Measurements from ENCODE around the gene REEP5. TPM values are rescaled to one million over a fixed set of nuclear protein-coding genes. Genes with fewer than 3 reads are reported as not detected.
"Not testable (repeated sequence)": the region's sequence is repeated elsewhere in the genome, so short reads cannot be mapped to it uniquely, and the experiment has no call there.

The REEP5 gene
- polyA plus RNA-seq, 1 donor = 73.6 TPM

- DNase-seq = no peak
- peaks cover 3% of the 10 kb centered on the region for H3K9me3 ChIP-seq (ENCODE audit: control insufficient read depth, low read depth, low read length)
- H3K4me1 ChIP-seq (ENCODE audit: control insufficient read depth, insufficient read depth, low read length) = no peaks in the 10 kb centered on the region
- no peak overlapping the region for H3K27ac ChIP-seq (ENCODE audit: low read length)
- peaks cover 23% of the 10 kb centered on the region for H3K36me3 ChIP-seq (ENCODE audit: control insufficient read depth, insufficient read depth, low read length)
- no peaks in the 10 kb centered on the region for H3K27me3 ChIP-seq (ENCODE audit: control insufficient read depth, insufficient read depth, low read length)
- H3K4me3 ChIP-seq (ENCODE audit: low read length) = no peak overlapping the region
- no CpG with 5 or more reads among the region's 13 CpGs for WGBS (ENCODE audit: insufficient coverage, low lambda C conversion rate)
Observed at GRCh38 chr5:112892776-112893175, 29.3 kb downstream of the REEP5 start.

- H3K27me3 ChIP-seq (ENCODE audit: control insufficient read depth, insufficient read depth, low read length); DNase-seq; H3K9me3 ChIP-seq (ENCODE audit: control insufficient read depth, low read depth, low read length); H3K27ac ChIP-seq (ENCODE audit: low read length); H3K4me1 ChIP-seq (ENCODE audit: control insufficient read depth, insufficient read depth, low read length); H3K4me3 ChIP-seq (ENCODE audit: low read length): not testable (repeated sequence)
- H3K36me3 ChIP-seq (ENCODE audit: control insufficient read depth, insufficient read depth, low read length) = peaks cover 25% of the 10 kb centered on the region
- no CpG with 5 or more reads among the region's 8 CpGs for WGBS (ENCODE audit: insufficient coverage, low lambda C conversion rate)
Observed at GRCh38 chr5:112892066-112892465, 30.0 kb downstream of the REEP5 start.

- no peak for DNase-seq
- no peak overlapping the region for H3K4me3 ChIP-seq (ENCODE audit: low read length)
- no peaks in the 10 kb centered on the region for H3K4me1 ChIP-seq (ENCODE audit: control insufficient read depth, insufficient read depth, low read length)
- H3K27me3 ChIP-seq (ENCODE audit: control insufficient read depth, insufficient read depth, low read length) = no peaks in the 10 kb centered on the region
- H3K27ac ChIP-seq (ENCODE audit: low read length) = no peak overlapping the region
- no CpG with 5 or more reads among the region's 4 CpGs for WGBS (ENCODE audit: insufficient coverage, low lambda C conversion rate)
- H3K36me3 ChIP-seq (ENCODE audit: control insufficient read depth, insufficient read depth, low read length) = peaks cover 47% of the 10 kb centered on the region
- H3K9me3 ChIP-seq (ENCODE audit: control insufficient read depth, low read depth, low read length) = no peaks in the 10 kb centered on the region
Observed at GRCh38 chr5:112886975-112887374, 35.1 kb downstream of the REEP5 start.

- 100% methylated on average over 1 of the region's 3 CpGs for WGBS (ENCODE audit: insufficient coverage, low lambda C conversion rate)
- no peaks in the 10 kb centered on the region for H3K27me3 ChIP-seq (ENCODE audit: control insufficient read depth, insufficient read depth, low read length)
- H3K4me3 ChIP-seq (ENCODE audit: low read length) = no peak overlapping the region
- H3K9me3 ChIP-seq (ENCODE audit: control insufficient read depth, low read depth, low read length) = no peaks in the 10 kb centered on the region
- H3K27ac ChIP-seq (ENCODE audit: low read length) = no peak overlapping the region
- no peak for DNase-seq
- H3K4me1 ChIP-seq (ENCODE audit: control insufficient read depth, insufficient read depth, low read length) = no peaks in the 10 kb centered on the region
- peaks cover 55% of the 10 kb centered on the region for H3K36me3 ChIP-seq (ENCODE audit: control insufficient read depth, insufficient read depth, low read length)
Observed at GRCh38 chr5:112885001-112885400, 37.0 kb downstream of the REEP5 start.

- H3K9me3 ChIP-seq (ENCODE audit: control insufficient read depth, low read depth, low read length) = no peaks in the 10 kb centered on the region
- peak in 1 of 2 donors; percentile 10 for DNase-seq
- WGBS (ENCODE audit: insufficient coverage, low lambda C conversion rate) = 60% methylated on average over 1 of the region's 2 CpGs
- H3K36me3 ChIP-seq (ENCODE audit: control insufficient read depth, insufficient read depth, low read length) = peaks cover 59% of the 10 kb centered on the region
- H3K27me3 ChIP-seq (ENCODE audit: control insufficient read depth, insufficient read depth, low read length) = no peaks in the 10 kb centered on the region
- no peak overlapping the region for H3K27ac ChIP-seq (ENCODE audit: low read length)
- H3K4me1 ChIP-seq (ENCODE audit: control insufficient read depth, insufficient read depth, low read length) = no peaks in the 10 kb centered on the region
- no peak overlapping the region for H3K4me3 ChIP-seq (ENCODE audit: low read length)
Observed at GRCh38 chr5:112883192-112883591, 38.8 kb downstream of the REEP5 start.

- Histone ChIP-seq H3K9me3 (ENCODE audit: control insufficient read depth, low read depth, low read length) (no peaks in the 10 kb centered on the region), H3K27me3 (ENCODE audit: control insufficient read depth, insufficient read depth, low read length) (no peaks in the 10 kb centered on the region), H3K36me3 (ENCODE audit: control insufficient read depth, insufficient read depth, low read length) (peaks cover 54% of the 10 kb centered on the region), H3K4me1 (ENCODE audit: control insufficient read depth, insufficient read depth, low read length) (no peaks in the 10 kb centered on the region), H3K4me3 (ENCODE audit: low read length) (no peak overlapping the region), H3K27ac (ENCODE audit: low read length) (no peak overlapping the region)
- DNase-seq = no peak
- WGBS (ENCODE audit: insufficient coverage, low lambda C conversion rate) = no CpG with 5 or more reads among the region's 2 CpGs
Observed at GRCh38 chr5:112880219-112880964, 41.6 kb downstream of the REEP5 start.

- H3K4me3 ChIP-seq (ENCODE audit: low read length) = no peak overlapping the region
- no peaks in the 10 kb centered on the region for H3K4me1 ChIP-seq (ENCODE audit: control insufficient read depth, insufficient read depth, low read length)
- no peaks in the 10 kb centered on the region for H3K27me3 ChIP-seq (ENCODE audit: control insufficient read depth, insufficient read depth, low read length)
- no peak for DNase-seq
- H3K36me3 ChIP-seq (ENCODE audit: control insufficient read depth, insufficient read depth, low read length) = peaks cover 45% of the 10 kb centered on the region
- no peaks in the 10 kb centered on the region for H3K9me3 ChIP-seq (ENCODE audit: control insufficient read depth, low read depth, low read length)
- no peak overlapping the region for H3K27ac ChIP-seq (ENCODE audit: low read length)
- no CpG with 5 or more reads among the region's 4 CpGs for WGBS (ENCODE audit: insufficient coverage, low lambda C conversion rate)
Observed at GRCh38 chr5:112878760-112879159, 43.3 kb downstream of the REEP5 start.

- Histone ChIP-seq H3K36me3 (ENCODE audit: control insufficient read depth, insufficient read depth, low read length) (peaks cover 45% of the 10 kb centered on the region), H3K9me3 (ENCODE audit: control insufficient read depth, low read depth, low read length) (no peaks in the 10 kb centered on the region), H3K27ac (ENCODE audit: low read length) (no peak overlapping the region), H3K4me3 (ENCODE audit: low read length) (no peak overlapping the region), H3K27me3 (ENCODE audit: control insufficient read depth, insufficient read depth, low read length) (no peaks in the 10 kb centered on the region), H3K4me1 (ENCODE audit: control insufficient read depth, insufficient read depth, low read length) (no peaks in the 10 kb centered on the region)
- 100% methylated on average over 1 of the region's 4 CpGs for WGBS (ENCODE audit: insufficient coverage, low lambda C conversion rate)
- DNase-seq = no peak
Observed at GRCh38 chr5:112878101-112878500, 43.9 kb downstream of the REEP5 start.

- Histone ChIP-seq H3K4me1 (ENCODE audit: control insufficient read depth, insufficient read depth, low read length) (no peaks in the 10 kb centered on the region), H3K36me3 (ENCODE audit: control insufficient read depth, insufficient read depth, low read length) (peaks cover 31% of the 10 kb centered on the region), H3K27ac (ENCODE audit: low read length) (no peak overlapping the region), H3K27me3 (ENCODE audit: control insufficient read depth, insufficient read depth, low read length) (no peaks in the 10 kb centered on the region), H3K4me3 (ENCODE audit: low read length) (no peak overlapping the region), H3K9me3 (ENCODE audit: control insufficient read depth, low read depth, low read length) (no peaks in the 10 kb centered on the region)
- WGBS (ENCODE audit: insufficient coverage, low lambda C conversion rate) = 70% methylated on average over 2 of the region's 2 CpGs
- no peak for DNase-seq
Observed at GRCh38 chr5:112876362-112876761, 45.7 kb downstream of the REEP5 start.

- no peaks in the 10 kb centered on the region for H3K9me3 ChIP-seq (ENCODE audit: control insufficient read depth, low read depth, low read length)
- DNase-seq = no peak
- 50% methylated on average over 2 of the region's 3 CpGs for WGBS (ENCODE audit: insufficient coverage, low lambda C conversion rate)
Observed at GRCh38 chr5:112870966-112871365, 51.1 kb downstream of the REEP5 start.

GRCh38 chr5:112869948-112870347, 52.1 kb downstream of the REEP5 start:
- H3K4me3 ChIP-seq (ENCODE audit: low read length) = no peak overlapping the region
- H3K36me3 ChIP-seq (ENCODE audit: control insufficient read depth, insufficient read depth, low read length) = peaks cover 41% of the 10 kb centered on the region
- no peaks in the 10 kb centered on the region for H3K27me3 ChIP-seq (ENCODE audit: control insufficient read depth, insufficient read depth, low read length)
- no peak for DNase-seq
- H3K9me3 ChIP-seq (ENCODE audit: control insufficient read depth, low read depth, low read length) = no peaks in the 10 kb centered on the region
- no CpG with 5 or more reads among the region's 3 CpGs for WGBS (ENCODE audit: insufficient coverage, low lambda C conversion rate)
- no peak overlapping the region for H3K27ac ChIP-seq (ENCODE audit: low read length)
- H3K4me1 ChIP-seq (ENCODE audit: control insufficient read depth, insufficient read depth, low read length) = no peaks in the 10 kb centered on the region

More at GRCh38 chr5:112870966-112871365, 51.1 kb downstream of the REEP5 start:
- Histone ChIP-seq H3K27me3 (ENCODE audit: control insufficient read depth, insufficient read depth, low read length) (no peaks in the 10 kb centered on the region), H3K4me3 (ENCODE audit: low read length) (no peak overlapping the region), H3K36me3 (ENCODE audit: control insufficient read depth, insufficient read depth, low read length) (peaks cover 48% of the 10 kb centered on the region), H3K27ac (ENCODE audit: low read length) (no peak overlapping the region), H3K4me1 (ENCODE audit: control insufficient read depth, insufficient read depth, low read length) (no peaks in the 10 kb centered on the region)

Data from large intestine (tissue), 3 donors.